C1 segment of cervical spinal cord (tissue), 14 donors: ENCODE results near the gene BRD1.
A peak's percentile ranks its signal among the peaks of the same experiment; 100 is the strongest.

ENCODE experiments used
- DNase-seq, 14 donors: peaks; one replicate each; lab custom pipeline; 2025; lab: John Stamatoyannopoulos, UW

BRD1 gene

DNA sequence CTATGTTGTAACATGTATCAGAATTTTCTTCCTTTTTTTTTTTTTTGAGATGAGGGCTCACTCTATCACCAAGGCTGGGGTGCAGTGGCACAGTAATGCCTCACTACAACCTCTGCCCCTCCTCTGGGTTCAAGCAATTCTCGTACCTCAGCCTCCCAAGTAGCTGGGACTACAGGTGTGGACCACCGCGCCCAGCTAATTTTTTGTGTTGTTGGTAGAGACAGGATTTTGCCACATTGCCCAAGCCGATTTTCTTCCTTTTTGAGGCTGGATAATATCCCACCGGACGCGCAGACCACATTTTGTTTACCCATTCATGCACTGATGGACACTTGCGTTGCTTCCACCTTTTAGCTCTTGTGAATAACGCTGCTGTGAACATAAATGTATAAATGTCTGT is 97.0 kb downstream of the BRD1 start:
- DNase-seq = no peak

GRCh38 chr22:49728570-49729271 is 99.0 kb downstream of the BRD1 start:
- DNase-seq = no peak

GRCh38 chr22:49727881-49728569 is 99.6 kb downstream of the BRD1 start:
- DNase-seq = no peak

DNA sequence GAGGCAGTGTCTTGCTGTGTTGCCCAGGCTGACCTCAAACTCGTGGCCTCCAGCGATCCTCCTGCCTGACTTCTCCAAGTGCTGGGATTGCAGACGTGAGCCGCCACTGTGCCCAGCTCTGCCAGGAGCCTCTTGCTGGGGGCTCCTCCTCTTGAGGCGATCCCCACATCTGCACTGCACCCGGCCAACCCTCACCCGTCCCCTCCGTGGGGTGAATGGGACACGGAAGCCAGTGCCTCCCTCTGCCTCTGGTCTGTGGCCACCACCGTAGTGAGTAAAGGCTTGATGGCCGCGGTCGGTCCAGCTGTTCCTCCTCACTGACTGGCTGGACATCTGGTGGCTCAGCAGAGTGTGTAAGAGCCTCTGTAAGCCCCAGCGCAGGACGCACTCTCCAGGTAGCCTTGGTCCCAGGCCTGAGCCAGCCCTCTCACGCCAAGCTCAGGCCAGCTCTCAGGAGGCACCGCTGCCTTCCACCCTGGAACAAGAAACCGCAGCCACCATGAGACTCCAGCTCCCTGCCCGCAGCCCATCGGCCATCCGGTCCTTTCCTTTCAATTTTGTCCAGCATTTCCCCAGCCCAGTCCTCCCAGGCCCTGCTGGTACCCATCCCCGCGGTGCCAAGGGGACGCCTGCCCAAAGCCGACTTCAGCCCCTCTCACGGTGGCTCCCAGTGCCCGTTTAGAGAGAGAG is 100.3 kb downstream of the BRD1 start:
- DNase-seq = no peak

- DNase-seq = no peak
Observed at GRCh38 chr22:49726701-49727101, 101.0 kb downstream of the BRD1 start.

GRCh38 chr22:49726022-49726681 is 101.5 kb downstream of the BRD1 start:
- DNase-seq = no peak

DNA sequence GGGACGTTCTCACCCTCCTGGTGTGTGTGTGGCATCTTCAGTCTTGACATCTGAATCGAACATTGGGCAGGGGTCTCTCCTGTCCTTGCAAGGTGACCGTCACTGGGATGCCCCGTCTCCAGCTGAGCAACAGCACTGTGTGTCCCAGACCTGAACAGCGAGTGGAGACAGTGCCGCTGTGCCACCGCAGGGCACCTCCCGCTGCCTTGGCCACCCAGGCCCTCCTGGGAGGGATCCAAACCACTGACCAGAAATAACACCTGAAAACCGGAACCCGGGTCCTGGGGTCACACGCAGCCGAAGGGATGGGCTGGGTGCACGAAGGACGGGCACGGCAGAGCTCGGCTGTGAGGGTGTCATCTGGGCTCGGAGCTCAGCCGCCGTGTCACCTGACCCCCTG is 102.2 kb downstream of the BRD1 start:
- no peak for DNase-seq

DNA sequence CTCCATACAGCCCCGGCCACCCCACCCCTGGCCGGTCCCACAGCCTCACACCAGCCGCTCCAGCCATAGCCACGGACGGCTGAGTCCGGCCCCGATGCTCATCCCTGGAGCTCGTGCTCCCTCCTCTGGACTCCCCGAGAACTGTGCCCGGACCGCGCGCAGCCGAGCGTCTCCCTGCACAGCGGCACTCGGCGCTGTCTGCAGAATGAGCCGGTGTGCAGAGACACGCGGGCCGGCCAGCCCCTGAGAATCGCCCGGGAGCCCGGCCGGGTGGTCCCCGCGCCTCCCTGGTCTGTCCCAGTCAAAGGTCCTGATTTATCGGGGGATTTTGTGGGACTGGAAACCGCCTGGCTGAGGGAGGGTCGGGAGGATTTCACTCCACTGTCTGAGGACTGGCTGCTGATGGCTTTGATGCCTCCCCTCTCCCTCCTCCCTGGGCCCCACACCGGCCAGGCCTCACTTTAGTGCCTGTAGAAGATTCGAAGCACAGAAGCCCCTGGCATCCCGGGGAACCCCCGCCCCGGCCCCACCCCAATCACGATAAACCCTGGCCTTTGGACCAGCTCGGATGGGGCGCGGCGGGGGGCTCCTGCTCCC is 102.7 kb downstream of the BRD1 start:
- peak in 8 of 14 donors; percentile 1 to 66 (median 15) for DNase-seq

- DNase-seq = no peak
Observed at GRCh38 chr22:49724030-49724892, 103.4 kb downstream of the BRD1 start.

DNA sequence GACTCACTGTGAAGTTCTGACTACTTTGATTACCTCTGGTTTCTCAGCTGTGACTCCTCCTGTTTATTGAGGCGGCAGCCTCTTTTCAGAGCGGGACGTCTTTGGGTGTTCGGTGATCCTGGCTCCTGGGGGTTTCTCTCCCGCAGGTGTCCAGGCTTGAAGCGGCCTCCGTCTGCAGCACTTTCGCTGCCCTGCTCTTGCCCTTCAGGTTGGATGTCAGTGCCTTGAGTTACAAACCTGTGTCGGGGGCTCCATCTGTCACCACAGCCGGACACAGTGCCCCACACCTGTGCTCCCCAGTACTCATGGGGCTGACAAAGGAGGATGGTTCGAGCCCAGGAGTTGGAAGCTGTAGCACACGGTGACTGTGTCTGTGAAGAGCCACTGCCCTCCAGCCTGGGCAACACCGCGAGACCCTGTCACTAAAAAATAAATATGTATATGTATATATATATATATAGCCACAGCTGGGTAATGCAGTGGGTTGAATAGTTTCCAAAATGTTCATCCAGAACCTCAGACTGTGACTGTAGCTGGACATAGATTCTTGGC is 104.1 kb downstream of the BRD1 start:
- no peak for DNase-seq
